Hepatocyte (in vitro differentiated cells): ENCODE measurements around the gene AKR7A2.

ENCODE experiments used
- EZH2 ChIP-seq: fragments of 200-600 bp; sonication (generic); IDR thresholded peaks from 2 replicates; pipeline ENCODE4 v1.6.1; 2016; ENCODE audit warnings: antibody characterized with exemption, mild to moderate bottlenecking, borderline replicate concordance
- EZH2phosphoT487 ChIP-seq: fragments of 200-600 bp; sonication (generic); IDR thresholded peaks from one replicate; pipeline ENCODE4 v1.6.1; 2018; ENCODE audit warnings: antibody characterized with exemption, mild to moderate bottlenecking, low read depth, moderate library complexity; ENCODE audit not compliant: unreplicated experiment, severe bottlenecking
- TF ChIP-seq, protein P1 (sequence below): fragments of 200-600 bp; sonication (generic); IDR thresholded peaks from 2 replicates; pipeline ENCODE4 v1.5.1; 2016; ENCODE audit warnings: antibody characterized with exemption, mild to moderate bottlenecking; ENCODE audit not compliant: poor library complexity

- TF ChIP-seq, protein P1, sequence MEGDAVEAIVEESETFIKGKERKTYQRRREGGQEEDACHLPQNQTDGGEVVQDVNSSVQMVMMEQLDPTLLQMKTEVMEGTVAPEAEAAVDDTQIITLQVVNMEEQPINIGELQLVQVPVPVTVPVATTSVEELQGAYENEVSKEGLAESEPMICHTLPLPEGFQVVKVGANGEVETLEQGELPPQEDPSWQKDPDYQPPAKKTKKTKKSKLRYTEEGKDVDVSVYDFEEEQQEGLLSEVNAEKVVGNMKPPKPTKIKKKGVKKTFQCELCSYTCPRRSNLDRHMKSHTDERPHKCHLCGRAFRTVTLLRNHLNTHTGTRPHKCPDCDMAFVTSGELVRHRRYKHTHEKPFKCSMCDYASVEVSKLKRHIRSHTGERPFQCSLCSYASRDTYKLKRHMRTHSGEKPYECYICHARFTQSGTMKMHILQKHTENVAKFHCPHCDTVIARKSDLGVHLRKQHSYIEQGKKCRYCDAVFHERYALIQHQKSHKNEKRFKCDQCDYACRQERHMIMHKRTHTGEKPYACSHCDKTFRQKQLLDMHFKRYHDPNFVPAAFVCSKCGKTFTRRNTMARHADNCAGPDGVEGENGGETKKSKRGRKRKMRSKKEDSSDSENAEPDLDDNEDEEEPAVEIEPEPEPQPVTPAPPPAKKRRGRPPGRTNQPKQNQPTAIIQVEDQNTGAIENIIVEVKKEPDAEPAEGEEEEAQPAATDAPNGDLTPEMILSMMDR = no peak
- TF ChIP-seq EZH2 (no peak), EZH2phosphoT487 (no peak)
These were observed 15.8 kb upstream of the AKR7A2 start for GRCh38 chr1:19327736-19328135.
